H7 (cell line): ENCODE measurements around the gene SLC35F5. TPM values are rescaled to one million over a fixed set of nuclear protein-coding genes. Genes with fewer than 3 reads are reported as not detected.
"Not testable (repeated sequence)": the region's sequence is repeated elsewhere in the genome, so short reads cannot be mapped to it uniquely, and the experiment has no call there.

Source experiments
- DNase-seq: peaks from one replicate; pipeline ENCODE4 v3.0.0; 2012
- H3K27me3 ChIP-seq: 2 replicates; pipeline ENCODE4 v1.6.0; 2011; ENCODE audit warnings: mild to moderate bottlenecking, low read length; ENCODE audit not compliant: control insufficient read depth, insufficient read depth
- H3K36me3 ChIP-seq: replicated peaks from 2 replicates; pipeline ENCODE4 v1.5.1; 2011; ENCODE audit warnings: low read length; ENCODE audit not compliant: control insufficient read depth, insufficient read depth
- H3K4me3 ChIP-seq: 2 replicates; pipeline ENCODE4 v1.5.1; 2011; ENCODE audit warnings: low read depth, mild to moderate bottlenecking, control low read depth, low read length, moderate library complexity; ENCODE audit not compliant: insufficient read depth
- total RNA-seq: library from RNA; depleted of rRNA; stranded (reverse); fragments of >200 nt; shearing (Covaris generic); gene quantifications from 2 replicates; pipeline ENCODE4 v1.2.3, GENCODE V29; 2014

Gene SLC35F5
- total RNA-seq, 1 experiment from 2014 or later = 25.8 TPM

- no peak for DNase-seq
- Histone ChIP-seq H3K36me3 (no peaks in the 10 kb centered on the region; the same call in 1 of the 2 replicates), H3K4me3 (no peak overlapping the region), H3K27me3 (no peaks in the 10 kb centered on the region)
These were observed 36.3 kb downstream of the SLC35F5 start for GRCh38 chr2:113720167-113720566.

- peaks cover 3% of the 10 kb centered on the region for H3K36me3 ChIP-seq
These were observed 40.2 kb downstream of the SLC35F5 start for GRCh38 chr2:113716291-113716690.

GRCh38 chr2:113712941-113713340, 43.5 kb downstream of the SLC35F5 start:
- Histone ChIP-seq H3K27me3 (no peaks in the 10 kb centered on the region), H3K36me3 (peaks cover 3% of the 10 kb centered on the region), H3K4me3 (no peak overlapping the region)
- no peak for DNase-seq

More at GRCh38 chr2:113716291-113716690, 40.2 kb downstream of the SLC35F5 start:
- Histone ChIP-seq H3K4me3 (no peak overlapping the region), H3K27me3 (no peaks in the 10 kb centered on the region)
- no peak for DNase-seq

GRCh38 chr2:113711851-113712250, 44.6 kb downstream of the SLC35F5 start:
- Histone ChIP-seq H3K36me3 (peaks cover 3% of the 10 kb centered on the region; the same call in 1 of the 2 replicates), H3K4me3 (no peak overlapping the region), H3K27me3 (no peaks in the 10 kb centered on the region)
- no peak for DNase-seq

GRCh38 chr2:113709022-113709421, 47.4 kb downstream of the SLC35F5 start:
- Histone ChIP-seq H3K4me3 (no peak overlapping the region), H3K36me3 (peaks cover 3% of the 10 kb centered on the region; the same call in 1 of the 2 replicates)

GRCh38 chr2:113707106-113707505, 49.3 kb downstream of the SLC35F5 start:
- no peaks in the 10 kb centered on the region for H3K27me3 ChIP-seq
- DNase-seq = no peak
- H3K36me3 ChIP-seq = no peaks in the 10 kb centered on the region
- H3K4me3 ChIP-seq = no peak overlapping the region

More at GRCh38 chr2:113709022-113709421, 47.4 kb downstream of the SLC35F5 start:
- H3K27me3 ChIP-seq = no peaks in the 10 kb centered on the region
- DNase-seq = no peak

- H3K4me3 ChIP-seq = no peak overlapping the region
- H3K36me3 ChIP-seq = no peaks in the 10 kb centered on the region
- no peak for DNase-seq
- H3K27me3 ChIP-seq = no peaks in the 10 kb centered on the region
These were observed 50.4 kb downstream of the SLC35F5 start for GRCh38 chr2:113705982-113706523.

GRCh38 chr2:113704300-113704993, 52.0 kb downstream of the SLC35F5 start:
- H3K27me3 ChIP-seq, H3K36me3 ChIP-seq, DNase-seq, H3K4me3 ChIP-seq: not testable (repeated sequence)

- no peak overlapping the region for H3K4me3 ChIP-seq
- H3K27me3 ChIP-seq = no peaks in the 10 kb centered on the region
- H3K36me3 ChIP-seq = no peaks in the 10 kb centered on the region
- DNase-seq = no peak
These were observed 52.8 kb downstream of the SLC35F5 start for GRCh38 chr2:113703386-113704299.

GRCh38 chr2:113700186-113700841, 56.1 kb downstream of the SLC35F5 start:
- H3K27me3 ChIP-seq = no peaks in the 10 kb centered on the region
- peak; percentile 56 for DNase-seq

GRCh38 chr2:113698892-113699447, 57.5 kb downstream of the SLC35F5 start:
- Histone ChIP-seq H3K4me3 (no peak overlapping the region), H3K36me3 (no peaks in the 10 kb centered on the region), H3K27me3 (no peaks in the 10 kb centered on the region)
- no peak for DNase-seq

More at GRCh38 chr2:113700186-113700841, 56.1 kb downstream of the SLC35F5 start:
- Histone ChIP-seq H3K36me3 (no peaks in the 10 kb centered on the region), H3K4me3 (no peak overlapping the region)

- not testable (repeated sequence) for H3K4me3 ChIP-seq, H3K36me3 ChIP-seq, DNase-seq, H3K27me3 ChIP-seq
These were observed 58.2 kb downstream of the SLC35F5 start for GRCh38 chr2:113698251-113698650.

- Histone ChIP-seq H3K4me3 (no peak overlapping the region), H3K27me3 (no peaks in the 10 kb centered on the region), H3K36me3 (no peaks in the 10 kb centered on the region)
- no peak for DNase-seq
These were observed 58.9 kb downstream of the SLC35F5 start for GRCh38 chr2:113697516-113697915.

GRCh38 chr2:113694438-113694837, 62.0 kb downstream of the SLC35F5 start:
- no peaks in the 10 kb centered on the region for H3K36me3 ChIP-seq
- no peak overlapping the region for H3K4me3 ChIP-seq
- no peak for DNase-seq
- H3K27me3 ChIP-seq = no peaks in the 10 kb centered on the region
